Tongue (tissue), 2 donors: ENCODE data around the gene HAUS2. TPM values are rescaled to one million over a fixed set of nuclear protein-coding genes. Genes with fewer than 3 reads are reported as not detected.
"Not testable (repeated sequence)": the region's sequence is repeated elsewhere in the genome, so short reads cannot be mapped to it uniquely, and the experiment has no call there.

Source experiments
- DNase-seq: peaks from one replicate; pipeline ENCODE4 v3.0.0-alpha.2; 2015
- total RNA-seq: library from RNA; depleted of rRNA; stranded (reverse); fragments of >200 nt; gene quantifications from one replicate; pipeline ENCODE4 v1.2.3, GENCODE V29; 2014

The HAUS2 gene
- 46.2 TPM for total RNA-seq

- peak; percentile 95 for DNase-seq
Measured at GRCh38 chr15:42548249-42549031, at the start of gene HAUS2, which contains the start of gene LRRC57. Gene HAUS2, plus strand, starts transcription at chr15:42548838. Its CDS starts 35 bp downstream, at chr15:42548873. Gene LRRC57, minus strand, starts transcription at chr15:42548793. Its CDS starts 359 bp downstream, at chr15:42548434.

DNA sequence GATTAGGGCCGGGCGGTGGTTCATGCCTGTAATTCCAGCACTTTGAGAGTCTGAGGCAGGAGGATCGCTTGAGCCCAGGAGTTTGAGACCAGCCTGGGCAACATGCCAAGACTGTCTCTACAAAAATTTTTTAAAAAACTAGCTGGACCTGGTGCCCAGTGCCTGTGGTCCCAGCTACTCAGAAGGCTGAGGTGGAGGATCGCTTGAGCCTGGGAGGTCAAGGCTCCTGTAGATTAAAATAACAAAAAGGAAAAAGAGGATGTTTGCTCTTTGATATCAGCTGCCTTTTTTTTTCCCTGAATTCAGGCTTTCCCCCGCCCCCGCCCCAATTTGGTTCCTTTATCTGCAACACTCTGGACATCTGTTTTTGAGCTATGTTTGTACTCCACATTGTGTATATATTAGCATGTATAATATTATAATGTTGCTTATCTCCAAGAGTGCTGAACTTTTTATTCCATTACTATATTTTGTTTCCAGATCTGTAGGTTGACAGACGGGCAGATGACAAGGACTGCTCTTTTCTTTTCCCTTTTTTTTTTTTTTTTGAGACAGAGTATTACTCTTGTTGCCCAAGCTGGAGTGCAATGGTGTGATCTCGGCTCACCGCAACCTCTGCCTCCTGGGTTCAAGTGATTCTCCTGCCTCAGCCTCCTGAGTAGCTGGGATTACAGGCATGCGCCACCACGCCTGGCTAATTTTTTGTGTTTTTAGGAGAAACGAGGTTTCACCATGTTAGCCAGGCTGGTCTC lies 48.6 kb upstream of the HAUS2 start:
- no peak for DNase-seq

DNA sequence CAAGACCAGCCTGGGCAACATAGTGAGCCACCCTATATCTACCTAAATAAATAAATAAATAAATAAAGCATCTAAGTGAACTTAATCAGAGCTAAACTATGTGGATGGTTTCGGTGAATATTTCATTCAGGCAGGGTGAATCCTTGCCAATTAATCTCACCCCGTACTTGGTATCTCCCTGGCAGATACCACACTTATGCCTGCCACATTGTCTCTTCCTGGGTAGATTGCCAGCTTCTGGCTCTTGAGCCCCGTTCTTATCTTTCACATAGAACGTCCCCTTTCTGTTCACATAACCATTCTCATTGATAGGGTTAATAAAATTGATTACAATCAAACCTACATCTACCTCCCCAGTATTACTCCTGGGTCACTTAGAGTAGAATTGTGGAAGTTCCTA lies 46.2 kb upstream of the HAUS2 start:
- no peak for DNase-seq

DNA sequence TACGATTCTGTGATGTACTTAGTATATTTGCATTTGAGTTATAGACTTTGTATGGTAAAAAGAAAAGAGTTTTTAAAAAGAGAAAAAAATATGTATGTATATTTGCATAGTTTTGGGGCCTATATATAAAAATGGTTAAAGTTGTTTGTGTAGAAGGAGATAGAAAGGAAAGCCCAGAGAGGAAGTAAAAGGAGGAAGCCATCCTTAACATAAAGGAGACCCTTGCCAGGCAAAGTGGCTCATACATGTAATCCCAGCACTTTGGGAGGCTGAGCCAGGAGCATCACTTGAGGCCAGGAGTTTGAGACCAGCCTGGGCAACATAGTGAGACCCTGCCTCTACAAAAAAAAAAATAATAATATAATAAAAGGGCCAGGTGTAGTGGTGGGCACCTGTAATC lies 44.8 kb upstream of the HAUS2 start:
- DNase-seq: no peak

- DNase-seq: no peak
Measured at GRCh38 chr15:42504631-42505030, 44.0 kb upstream of the HAUS2 start.

GRCh38 chr15:42507514-42507913 lies 41.1 kb upstream of the HAUS2 start:
- DNase-seq: no peak

GRCh38 chr15:42508263-42508690 lies 40.4 kb upstream of the HAUS2 start:
- peak; percentile 42 for DNase-seq

DNA sequence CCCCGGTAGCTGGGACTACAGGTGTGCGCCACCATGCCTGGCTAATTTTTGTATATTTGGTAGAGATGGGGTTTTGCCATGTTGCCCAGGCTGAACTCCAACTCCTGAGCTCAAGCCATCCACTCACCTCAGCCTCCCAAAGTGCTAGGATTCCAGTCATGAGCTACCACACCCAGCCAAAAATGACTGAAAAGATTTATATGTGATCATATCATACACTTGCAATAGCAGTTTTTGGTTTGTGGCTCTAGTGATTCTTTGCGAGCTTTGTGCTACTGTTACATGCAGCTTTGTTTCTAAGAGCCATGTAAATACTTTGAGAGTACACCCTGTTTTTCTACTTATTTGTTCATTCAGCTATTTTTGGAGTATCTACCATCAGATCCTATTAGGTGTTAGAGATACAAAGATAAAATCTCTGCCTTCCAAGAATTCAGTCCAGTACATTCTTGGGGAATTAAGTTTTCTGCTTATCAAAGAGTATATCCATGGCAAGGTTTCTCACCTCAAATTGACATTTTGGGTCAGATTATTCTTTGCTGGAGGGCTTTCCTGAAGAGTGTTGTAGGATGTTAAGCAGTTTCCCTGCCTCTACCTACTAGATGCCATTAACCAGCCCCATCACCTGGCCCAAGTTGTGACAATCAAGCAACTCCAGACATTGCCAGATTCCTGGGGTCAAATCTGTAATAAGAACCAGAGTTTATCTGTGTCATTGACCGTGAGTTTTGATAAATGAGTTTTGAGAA lies 38.2 kb upstream of the HAUS2 start:
- DNase-seq: no peak

- DNase-seq: no peak
Measured at GRCh38 chr15:42511007-42511391, 37.6 kb upstream of the HAUS2 start.

- DNase-seq: no peak
Measured at GRCh38 chr15:42523331-42523730, 25.3 kb upstream of the HAUS2 start.

GRCh38 chr15:42528970-42529369 lies 19.7 kb upstream of the HAUS2 start:
- no peak for DNase-seq

DNA sequence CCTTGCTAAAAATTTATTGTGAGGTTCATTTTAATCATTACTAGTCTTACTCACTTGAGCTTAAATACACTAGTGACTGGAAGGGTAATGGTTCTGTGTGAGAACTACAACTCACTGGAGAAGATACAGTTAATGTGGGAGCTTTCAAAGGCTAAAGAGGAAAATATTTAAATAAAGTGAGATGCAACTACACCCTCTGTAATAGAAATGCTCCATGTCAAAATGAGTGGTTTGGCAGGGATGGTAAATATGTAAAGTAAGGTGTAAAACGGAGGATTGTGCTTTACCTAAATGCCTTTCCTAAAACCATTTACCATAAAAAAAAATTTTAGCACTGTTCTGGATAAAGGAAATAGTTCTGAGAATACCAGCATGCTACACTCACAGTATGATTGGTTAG lies 15.4 kb upstream of the HAUS2 start:
- no peak for DNase-seq

DNA sequence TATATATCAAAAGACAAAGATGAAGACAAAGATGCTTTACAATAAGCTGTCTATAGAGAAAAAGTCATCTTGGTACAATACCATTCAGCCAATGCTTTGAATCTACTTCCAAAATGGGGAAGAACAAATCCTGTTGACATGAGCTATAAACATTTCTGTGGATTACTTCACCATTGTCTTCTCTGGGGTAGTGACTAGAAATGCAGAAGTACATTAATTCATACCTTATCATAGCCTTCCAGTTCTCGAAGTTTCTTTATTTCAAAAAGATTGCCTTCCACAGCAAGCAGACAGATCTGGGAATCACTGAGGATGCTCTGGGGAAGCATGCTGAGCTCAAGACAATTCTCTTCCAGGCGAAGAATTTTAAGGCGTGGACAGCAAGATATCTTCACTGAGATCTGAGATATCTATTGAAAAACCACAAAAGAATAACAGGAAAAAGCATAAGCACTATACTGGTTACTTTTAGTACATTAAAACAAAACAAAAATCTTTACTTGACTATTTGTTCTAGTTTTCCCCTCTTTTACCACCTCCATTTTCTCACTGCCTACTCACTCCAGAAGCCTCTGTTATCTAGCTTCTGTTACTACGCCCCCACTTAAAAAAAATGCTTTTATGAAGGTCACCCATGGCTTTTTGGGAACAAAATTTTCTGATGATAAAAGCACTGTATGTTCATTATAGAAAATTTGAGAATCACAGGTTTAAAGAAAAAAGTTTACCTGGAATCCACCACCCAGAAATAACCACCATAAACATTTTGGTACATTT lies 3.6 kb upstream of the HAUS2 start:
- no peak for DNase-seq

DNA sequence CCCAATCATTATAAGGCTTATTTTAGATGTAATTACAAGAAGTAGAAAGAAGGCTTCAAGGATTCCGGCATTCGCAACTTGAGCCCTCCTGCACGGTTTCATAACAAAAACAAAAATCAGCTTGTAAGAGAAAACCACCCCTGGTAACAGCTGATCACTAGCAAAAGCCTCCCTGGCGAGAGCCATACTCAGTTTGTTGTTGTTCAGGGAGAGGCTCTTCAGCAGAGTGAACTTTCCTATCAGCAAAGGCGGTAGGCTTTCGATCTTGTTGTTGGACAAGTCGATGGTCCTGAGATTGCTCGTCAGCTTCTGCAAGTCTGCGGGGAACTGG lies 755 bp upstream of the HAUS2 start:
- DNase-seq: no peak

DNA sequence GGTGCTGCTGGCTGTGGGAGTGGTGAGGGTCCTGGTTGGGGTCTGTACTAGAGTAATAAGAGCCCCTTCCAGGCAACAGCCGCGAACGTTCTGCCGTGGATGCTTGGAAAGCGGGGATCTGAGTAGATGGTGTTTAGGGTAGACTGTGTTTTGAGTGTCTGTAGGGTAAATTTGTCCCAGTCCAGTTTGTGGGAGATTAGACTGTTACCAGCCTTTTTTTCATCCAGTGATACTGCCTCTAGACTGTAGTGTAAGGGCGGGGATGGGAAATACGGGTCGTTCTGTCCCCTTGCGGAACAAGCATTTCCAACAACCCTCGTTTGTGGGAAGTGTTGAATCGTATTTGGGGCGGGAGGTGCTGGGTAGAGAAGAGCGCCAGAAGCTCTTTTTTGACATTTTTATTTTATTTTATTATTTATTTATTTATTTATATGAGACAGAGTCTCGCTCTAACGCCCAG lies 424 bp downstream of the HAUS2 start:
- peak; percentile 65 for DNase-seq

DNA sequence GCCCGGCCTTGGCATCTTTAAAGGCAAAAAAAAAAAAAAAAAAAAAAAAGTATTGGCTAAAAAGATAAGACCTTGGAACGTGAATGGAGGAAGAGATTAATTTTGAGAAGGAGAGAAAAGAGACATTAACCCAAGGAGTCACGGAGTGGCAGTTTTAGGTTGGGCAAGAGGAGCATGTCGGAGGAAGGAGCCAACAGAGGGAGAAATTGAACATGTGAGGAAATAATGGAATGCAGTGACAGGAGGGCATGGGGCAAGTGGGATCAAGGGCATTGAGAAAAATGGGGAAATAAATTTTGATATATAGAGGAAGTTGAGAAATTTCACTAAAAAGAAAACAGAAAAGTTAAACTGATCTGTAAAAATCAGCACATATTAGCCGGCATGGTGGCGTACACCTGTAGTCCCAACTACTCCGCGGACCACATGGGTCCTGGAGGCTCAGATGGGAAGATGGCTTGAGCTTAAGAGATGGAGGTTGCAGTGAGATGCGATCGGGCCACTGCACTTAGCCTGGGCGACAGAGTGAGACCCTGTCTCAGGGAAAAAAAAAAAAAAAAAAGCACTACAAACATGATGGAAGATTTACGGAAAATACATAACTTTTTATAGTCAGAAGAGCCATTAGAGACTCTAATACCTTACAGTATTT lies 1.2 kb downstream of the HAUS2 start:
- no peak for DNase-seq

DNA sequence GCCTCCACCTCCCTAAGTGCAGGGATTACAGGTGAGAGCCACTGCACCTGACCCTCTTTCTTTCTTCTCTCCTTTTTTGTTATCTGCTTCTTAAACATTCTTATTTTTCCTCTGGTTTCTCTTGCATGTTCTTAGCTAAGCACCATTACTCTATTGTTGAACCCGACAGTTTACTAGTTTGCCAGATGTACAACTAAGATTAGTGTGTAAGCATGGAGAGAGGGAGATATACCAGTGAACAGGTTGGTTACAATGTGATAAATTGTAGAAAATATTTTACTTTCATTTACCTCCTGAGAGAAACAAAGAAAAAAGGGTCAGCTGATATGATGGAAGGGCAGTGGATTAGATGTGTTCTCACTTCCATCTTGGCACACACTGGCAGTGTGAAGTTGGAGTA lies 4.9 kb downstream of the HAUS2 start:
- DNase-seq: no peak

- DNase-seq: not testable (repeated sequence)
Measured at GRCh38 chr15:42556550-42557207, 8.0 kb downstream of the HAUS2 start.

DNA sequence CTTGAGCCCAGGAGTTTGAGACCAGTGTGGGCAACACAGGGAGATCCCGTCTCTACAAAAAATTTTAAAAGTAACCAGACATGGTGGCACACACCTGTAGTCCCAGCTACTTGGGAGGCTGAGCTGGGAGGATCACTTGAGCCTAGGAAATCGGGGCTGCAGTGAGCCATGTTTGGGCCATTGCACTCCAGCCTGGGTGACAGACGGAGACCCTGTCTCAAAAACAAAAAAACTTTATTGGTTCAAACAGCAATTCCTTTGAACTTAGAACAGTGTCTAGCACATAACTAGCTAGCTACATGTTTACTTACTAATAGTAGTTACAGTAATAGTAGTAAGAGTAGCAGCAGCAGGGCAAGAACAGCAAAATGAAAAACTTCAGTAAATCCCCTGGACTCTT lies 10.1 kb downstream of the HAUS2 start:
- no peak for DNase-seq

DNA sequence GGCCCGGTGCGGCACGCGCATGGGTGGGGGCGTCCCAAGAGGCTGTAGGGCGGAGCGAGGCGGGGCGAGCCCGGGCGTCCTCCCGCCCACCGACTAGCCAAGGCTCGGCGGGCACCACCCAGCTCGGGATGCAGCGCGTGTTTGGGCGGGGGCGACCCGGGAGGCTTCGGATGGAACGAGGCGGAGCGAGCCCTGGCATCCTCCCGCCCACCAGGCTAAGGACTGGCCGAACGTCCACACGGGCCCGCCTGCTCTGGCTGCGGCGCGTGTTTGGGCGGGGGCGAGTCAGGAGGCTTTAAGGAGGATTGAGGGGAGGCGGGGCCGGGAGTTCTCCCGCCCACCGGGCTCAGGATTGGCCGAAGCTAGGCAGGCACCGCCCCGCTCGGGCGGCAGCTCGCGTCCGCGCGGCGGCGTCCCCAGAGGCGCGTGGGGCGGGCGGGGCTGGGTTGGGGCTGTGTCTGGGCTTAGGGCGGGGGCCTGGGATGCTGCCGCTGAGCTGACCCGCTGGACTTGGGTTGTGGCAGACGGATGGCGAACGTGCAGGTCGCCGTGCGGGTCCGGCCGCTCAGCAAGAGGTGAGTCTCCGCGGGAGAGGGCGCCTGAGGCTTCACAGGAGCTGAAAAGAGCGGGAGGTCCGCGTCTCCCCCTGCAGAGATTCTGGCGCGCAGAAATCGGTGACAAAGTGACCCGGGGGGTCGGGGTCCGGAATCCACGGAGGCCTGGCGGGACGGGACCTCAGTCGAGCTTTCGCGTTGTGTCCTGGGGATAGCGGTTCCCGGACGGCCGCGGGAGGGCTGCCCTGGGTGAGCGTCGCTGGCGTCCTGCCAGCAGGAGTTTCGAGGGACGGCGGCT lies 26.8 kb downstream of the HAUS2 start, which contains the start of gene STARD9:
Gene STARD9 (plus strand): TSS at position 419 of the 852 bp plus-strand sequence. CDS start 110 bp downstream, at position 529.
- peak; percentile 99 for DNase-seq
